ENCODE results near the gene PSKH1.

DNA sequence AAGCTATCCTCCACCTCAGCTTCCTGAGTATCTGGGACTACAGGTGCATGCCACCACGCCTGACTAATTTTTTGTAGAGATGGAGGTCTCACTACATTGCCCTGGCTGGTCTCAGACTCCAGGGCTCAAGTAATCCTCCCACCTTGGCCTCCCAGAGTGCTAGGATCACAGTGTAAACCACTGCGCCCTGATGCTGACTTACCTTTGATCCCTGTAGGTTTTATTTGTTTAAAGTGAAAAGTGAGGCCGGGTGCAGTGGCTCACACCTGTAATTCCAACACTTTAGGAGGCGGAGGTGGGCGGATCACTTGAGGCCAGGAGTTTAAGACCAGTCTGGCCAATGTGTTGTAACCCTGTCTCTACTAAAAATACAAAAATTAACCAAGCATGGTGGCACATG, 8.7 kb downstream of the PSKH1 start:
- TF ChIP-seq POLR2AphosphoS5 (IDR thresholded peaks at IDR 0.05; ENCODE audit: low read depth), result no peak
- TF ChIP-seq, protein P1, sequence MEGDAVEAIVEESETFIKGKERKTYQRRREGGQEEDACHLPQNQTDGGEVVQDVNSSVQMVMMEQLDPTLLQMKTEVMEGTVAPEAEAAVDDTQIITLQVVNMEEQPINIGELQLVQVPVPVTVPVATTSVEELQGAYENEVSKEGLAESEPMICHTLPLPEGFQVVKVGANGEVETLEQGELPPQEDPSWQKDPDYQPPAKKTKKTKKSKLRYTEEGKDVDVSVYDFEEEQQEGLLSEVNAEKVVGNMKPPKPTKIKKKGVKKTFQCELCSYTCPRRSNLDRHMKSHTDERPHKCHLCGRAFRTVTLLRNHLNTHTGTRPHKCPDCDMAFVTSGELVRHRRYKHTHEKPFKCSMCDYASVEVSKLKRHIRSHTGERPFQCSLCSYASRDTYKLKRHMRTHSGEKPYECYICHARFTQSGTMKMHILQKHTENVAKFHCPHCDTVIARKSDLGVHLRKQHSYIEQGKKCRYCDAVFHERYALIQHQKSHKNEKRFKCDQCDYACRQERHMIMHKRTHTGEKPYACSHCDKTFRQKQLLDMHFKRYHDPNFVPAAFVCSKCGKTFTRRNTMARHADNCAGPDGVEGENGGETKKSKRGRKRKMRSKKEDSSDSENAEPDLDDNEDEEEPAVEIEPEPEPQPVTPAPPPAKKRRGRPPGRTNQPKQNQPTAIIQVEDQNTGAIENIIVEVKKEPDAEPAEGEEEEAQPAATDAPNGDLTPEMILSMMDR (IDR thresholded peaks at IDR 0.05; ENCODE audit: insufficient read depth, low read length), result no peak

Data from HL-60 (cell line).